GM12892 (cell line): Measurements from ENCODE around the gene LOXL1.

Experiments used
- POLR2A ChIP-seq: IDR thresholded peaks from 2 replicates; pipeline ENCODE4 v1.6.1; 2011; ENCODE audit warnings: low read depth, low read length, control low read depth
- POLR2AphosphoS5 ChIP-seq: IDR thresholded peaks from 2 replicates; pipeline ENCODE4 v1.6.1; 2011; ENCODE audit warnings: low read depth, low read length, control low read depth
- TAF1 ChIP-seq: IDR thresholded peaks from 2 replicates; pipeline ENCODE4 v1.6.1; 2011; ENCODE audit warnings: low read depth, mild to moderate bottlenecking, control low read depth, low read length, borderline replicate concordance

DNA sequence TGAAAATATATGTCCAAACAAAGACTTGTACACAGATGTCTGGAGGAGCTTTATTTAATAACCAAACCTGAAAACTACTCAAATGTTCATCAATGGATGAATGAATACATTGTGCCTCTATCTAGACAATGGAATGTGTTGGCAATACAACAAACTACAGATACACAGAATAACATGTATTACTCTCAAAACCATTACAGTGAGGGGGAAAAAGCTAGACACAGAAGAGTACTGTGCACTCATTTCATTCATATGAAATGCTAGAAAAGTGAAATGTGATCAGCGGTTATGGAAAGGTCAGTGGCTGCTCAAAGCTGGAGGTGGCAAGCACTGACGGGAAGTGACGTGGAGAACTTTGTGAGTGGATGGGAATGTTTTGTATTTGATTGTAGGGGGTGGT is 52.6 kb downstream of the LOXL1 start:
- no peak for TF ChIP-seq POLR2A
- no peak for TF ChIP-seq POLR2AphosphoS5
- TF ChIP-seq TAF1 = no peak
